Keratinocyte (primary cell): Measurements from ENCODE around the gene CMBL.

Experiments
- CTCF ChIP-seq, 3 experiments: IDR thresholded peaks in 1 of 3; conservative IDR thresholded peaks in 1 of 3; optimal IDR thresholded peaks in 1 of 3; 2 replicates in 2 of 3; 3 replicates in 1 of 3; pipeline versions ENCODE3 to v1.5.1; 2011; ENCODE audit warnings: low read length in 3 of 3, mild to moderate bottlenecking in 3 of 3, moderate library complexity in 2 of 3, control low read depth in 1 of 3, inconsistent platforms in 1 of 3; ENCODE audit not compliant: insufficient read depth in 2 of 3; ENCODE audit errors: extremely low read depth in 1 of 3
- EZH2 ChIP-seq: IDR thresholded peaks from one replicate; pipeline ENCODE4 v1.6.1; 2012; ENCODE audit warnings: inconsistent platforms, mild to moderate bottlenecking, low read length, moderate library complexity

GRCh38 chr5:10300246-10300645, 7.5 kb downstream of the CMBL start:
- no peak for TF ChIP-seq CTCF (optimal IDR thresholded peaks at IDR 0.05 in 1 of 3, IDR thresholded peaks at IDR 0.05 in 1 of 3, conservative IDR thresholded peaks at IDR 0.05 in 1 of 3; ENCODE audit: extremely low read depth in 1 of 3, insufficient read depth in 2 of 3, low read length in 3 of 3)
- TF ChIP-seq EZH2, result no peak
